ENCODE data around the gene THSD7B.
A peak's percentile ranks its signal among the peaks of the same experiment; 100 is the strongest.

The THSD7B gene

GRCh38 chr2:136764452-136765255 lies 691 bp upstream of the THSD7B start:
- H3K4me1 ChIP-seq (ENCODE audit: control insufficient read depth, insufficient read depth, low read length): peaks cover 17% of the 10 kb centered on the region
- H3K36me3 ChIP-seq (ENCODE audit: control insufficient read depth, insufficient read depth, low read length): no peaks in the 10 kb centered on the region
- H3K27me3 ChIP-seq (ENCODE audit: control insufficient read depth, insufficient read depth, low read length): peaks cover 73% of the 10 kb centered on the region
- no peak overlapping the region for H3K27ac ChIP-seq (ENCODE audit: low read depth, low read length)
- H3K9me3 ChIP-seq (ENCODE audit: control insufficient read depth, insufficient read depth, low read length): no peaks in the 10 kb centered on the region
- no peak overlapping the region for H3K9ac ChIP-seq (ENCODE audit: low read depth, low read length)
- peak overlapping the region; percentile 67 for H3K4me3 ChIP-seq (ENCODE audit: low read depth, low read length)

- Histone ChIP-seq H3K9ac (ENCODE audit: low read depth, low read length) (no peak overlapping the region), H3K27ac (ENCODE audit: low read depth, low read length) (no peak overlapping the region), H3K9me3 (ENCODE audit: control insufficient read depth, insufficient read depth, low read length) (no peaks in the 10 kb centered on the region), H3K4me1 (ENCODE audit: control insufficient read depth, insufficient read depth, low read length) (peaks cover 17% of the 10 kb centered on the region), H3K4me3 (ENCODE audit: low read depth, low read length) (peak overlapping the region; percentile 67), H3K36me3 (ENCODE audit: control insufficient read depth, insufficient read depth, low read length) (no peaks in the 10 kb centered on the region), H3K27me3 (ENCODE audit: control insufficient read depth, insufficient read depth, low read length) (peaks cover 76% of the 10 kb centered on the region)
Measured at GRCh38 chr2:136766073-136766404, 694 bp downstream of the THSD7B start.

- Histone ChIP-seq H3K9me3 (ENCODE audit: control insufficient read depth, insufficient read depth, low read length) (no peaks in the 10 kb centered on the region), H3K27ac (ENCODE audit: low read depth, low read length) (no peak overlapping the region), H3K4me3 (ENCODE audit: low read depth, low read length) (peak overlapping the region; percentile 67), H3K4me1 (ENCODE audit: control insufficient read depth, insufficient read depth, low read length) (peaks cover 17% of the 10 kb centered on the region), H3K27me3 (ENCODE audit: control insufficient read depth, insufficient read depth, low read length) (peaks cover 76% of the 10 kb centered on the region), H3K9ac (ENCODE audit: low read depth, low read length) (no peak overlapping the region), H3K36me3 (ENCODE audit: control insufficient read depth, insufficient read depth, low read length) (no peaks in the 10 kb centered on the region)
Measured at GRCh38 chr2:136767030-136767429, 1.7 kb downstream of the THSD7B start.

DNA sequence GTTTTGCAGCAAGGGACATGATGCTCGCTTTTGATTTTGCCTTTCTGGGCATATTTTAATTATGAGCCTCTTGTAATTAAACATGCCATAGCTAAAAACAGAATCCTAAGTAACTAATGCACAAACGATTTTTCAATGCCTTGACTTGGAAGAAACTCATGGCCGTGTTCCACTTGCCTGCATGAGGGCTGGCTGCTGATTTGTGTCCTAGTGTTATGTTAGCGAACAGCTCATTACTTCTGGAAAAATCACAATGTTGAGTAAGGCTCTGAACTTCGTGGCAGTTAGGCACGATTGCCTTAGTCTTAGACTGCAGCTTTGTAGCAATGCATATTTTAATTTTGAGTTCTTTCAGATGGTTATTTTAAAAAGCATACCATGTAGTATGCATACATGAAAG lies 4.5 kb downstream of the THSD7B start:
- H3K4me3 ChIP-seq (ENCODE audit: low read depth, low read length): no peak overlapping the region
- H3K27me3 ChIP-seq (ENCODE audit: control insufficient read depth, insufficient read depth, low read length): peaks cover 51% of the 10 kb centered on the region
- no peak overlapping the region for H3K9ac ChIP-seq (ENCODE audit: low read depth, low read length)
- H3K4me1 ChIP-seq (ENCODE audit: control insufficient read depth, insufficient read depth, low read length): peaks cover 14% of the 10 kb centered on the region
- no peaks in the 10 kb centered on the region for H3K36me3 ChIP-seq (ENCODE audit: control insufficient read depth, insufficient read depth, low read length)
- no peak overlapping the region for H3K27ac ChIP-seq (ENCODE audit: low read depth, low read length)
- H3K9me3 ChIP-seq (ENCODE audit: control insufficient read depth, insufficient read depth, low read length): no peaks in the 10 kb centered on the region

- H3K36me3 ChIP-seq (ENCODE audit: control insufficient read depth, insufficient read depth, low read length): no peaks in the 10 kb centered on the region
- no peak overlapping the region for H3K27ac ChIP-seq (ENCODE audit: low read depth, low read length)
- no peak overlapping the region for H3K9ac ChIP-seq (ENCODE audit: low read depth, low read length)
- peaks cover 14% of the 10 kb centered on the region for H3K4me1 ChIP-seq (ENCODE audit: control insufficient read depth, insufficient read depth, low read length)
- peaks cover 46% of the 10 kb centered on the region for H3K27me3 ChIP-seq (ENCODE audit: control insufficient read depth, insufficient read depth, low read length)
- H3K4me3 ChIP-seq (ENCODE audit: low read depth, low read length): no peak overlapping the region
- H3K9me3 ChIP-seq (ENCODE audit: control insufficient read depth, insufficient read depth, low read length): no peaks in the 10 kb centered on the region
Measured at GRCh38 chr2:136770384-136770783, 5.0 kb downstream of the THSD7B start.

DNA sequence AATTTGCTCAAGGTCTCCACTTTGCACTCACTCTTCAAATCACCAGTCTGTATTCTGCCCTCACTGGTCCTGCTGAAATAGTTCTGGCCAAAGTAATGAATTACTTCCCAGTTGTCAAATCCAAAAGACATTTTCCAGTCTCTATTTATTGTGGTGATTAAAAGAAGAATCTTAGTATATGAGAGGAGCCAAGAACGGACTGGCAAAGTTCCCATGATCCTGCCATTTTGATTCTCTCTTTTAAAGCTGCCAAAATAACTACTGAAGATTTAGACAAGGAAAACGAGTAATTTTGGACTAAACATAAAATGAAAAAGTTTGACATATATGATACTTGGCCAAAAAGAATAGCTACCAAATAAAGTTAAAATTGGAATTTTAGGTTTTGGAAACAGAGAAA lies 12.0 kb downstream of the THSD7B start:
- H3K27me3 ChIP-seq (ENCODE audit: control insufficient read depth, insufficient read depth, low read length): no peaks in the 10 kb centered on the region
- no peak overlapping the region for H3K9ac ChIP-seq (ENCODE audit: low read depth, low read length)
- no peak overlapping the region for H3K4me3 ChIP-seq (ENCODE audit: low read depth, low read length)
- no peaks in the 10 kb centered on the region for H3K9me3 ChIP-seq (ENCODE audit: control insufficient read depth, insufficient read depth, low read length)
- no peaks in the 10 kb centered on the region for H3K4me1 ChIP-seq (ENCODE audit: control insufficient read depth, insufficient read depth, low read length)
- H3K27ac ChIP-seq (ENCODE audit: low read depth, low read length): no peak overlapping the region
- H3K36me3 ChIP-seq (ENCODE audit: control insufficient read depth, insufficient read depth, low read length): no peaks in the 10 kb centered on the region

GRCh38 chr2:136783856-136784255 lies 18.5 kb downstream of the THSD7B start:
- H3K27ac ChIP-seq (ENCODE audit: low read depth, low read length): no peak overlapping the region
- no peak overlapping the region for H3K4me3 ChIP-seq (ENCODE audit: low read depth, low read length)
- no peaks in the 10 kb centered on the region for H3K36me3 ChIP-seq (ENCODE audit: control insufficient read depth, insufficient read depth, low read length)
- H3K9ac ChIP-seq (ENCODE audit: low read depth, low read length): no peak overlapping the region
- H3K27me3 ChIP-seq (ENCODE audit: control insufficient read depth, insufficient read depth, low read length): no peaks in the 10 kb centered on the region
- H3K4me1 ChIP-seq (ENCODE audit: control insufficient read depth, insufficient read depth, low read length): no peaks in the 10 kb centered on the region
- H3K9me3 ChIP-seq (ENCODE audit: control insufficient read depth, insufficient read depth, low read length): no peaks in the 10 kb centered on the region

- Histone ChIP-seq H3K27me3 (ENCODE audit: control insufficient read depth, insufficient read depth, low read length) (no peaks in the 10 kb centered on the region), H3K36me3 (ENCODE audit: control insufficient read depth, insufficient read depth, low read length) (no peaks in the 10 kb centered on the region), H3K9me3 (ENCODE audit: control insufficient read depth, insufficient read depth, low read length) (no peaks in the 10 kb centered on the region), H3K9ac (ENCODE audit: low read depth, low read length) (no peak overlapping the region), H3K4me1 (ENCODE audit: control insufficient read depth, insufficient read depth, low read length) (no peaks in the 10 kb centered on the region), H3K4me3 (ENCODE audit: low read depth, low read length) (no peak overlapping the region), H3K27ac (ENCODE audit: low read depth, low read length) (no peak overlapping the region)
Measured at GRCh38 chr2:136785215-136785614, 19.9 kb downstream of the THSD7B start.

GRCh38 chr2:136787970-136788369 lies 22.6 kb downstream of the THSD7B start:
- no peaks in the 10 kb centered on the region for H3K9me3 ChIP-seq (ENCODE audit: control insufficient read depth, insufficient read depth, low read length)
- H3K4me1 ChIP-seq (ENCODE audit: control insufficient read depth, insufficient read depth, low read length): no peaks in the 10 kb centered on the region
- no peak overlapping the region for H3K9ac ChIP-seq (ENCODE audit: low read depth, low read length)
- H3K36me3 ChIP-seq (ENCODE audit: control insufficient read depth, insufficient read depth, low read length): no peaks in the 10 kb centered on the region
- no peak overlapping the region for H3K27ac ChIP-seq (ENCODE audit: low read depth, low read length)
- no peaks in the 10 kb centered on the region for H3K27me3 ChIP-seq (ENCODE audit: control insufficient read depth, insufficient read depth, low read length)
- H3K4me3 ChIP-seq (ENCODE audit: low read depth, low read length): no peak overlapping the region

GRCh38 chr2:136796339-136796738 lies 31.0 kb downstream of the THSD7B start:
- H3K4me3 ChIP-seq (ENCODE audit: low read depth, low read length): no peak overlapping the region
- no peaks in the 10 kb centered on the region for H3K27me3 ChIP-seq (ENCODE audit: control insufficient read depth, insufficient read depth, low read length)
- H3K27ac ChIP-seq (ENCODE audit: low read depth, low read length): no peak overlapping the region
- H3K9me3 ChIP-seq (ENCODE audit: control insufficient read depth, insufficient read depth, low read length): no peaks in the 10 kb centered on the region
- H3K9ac ChIP-seq (ENCODE audit: low read depth, low read length): no peak overlapping the region
- H3K36me3 ChIP-seq (ENCODE audit: control insufficient read depth, insufficient read depth, low read length): no peaks in the 10 kb centered on the region
- peaks cover 6% of the 10 kb centered on the region; the same call in 1 of the 2 replicates for H3K4me1 ChIP-seq (ENCODE audit: control insufficient read depth, insufficient read depth, low read length)

DNA sequence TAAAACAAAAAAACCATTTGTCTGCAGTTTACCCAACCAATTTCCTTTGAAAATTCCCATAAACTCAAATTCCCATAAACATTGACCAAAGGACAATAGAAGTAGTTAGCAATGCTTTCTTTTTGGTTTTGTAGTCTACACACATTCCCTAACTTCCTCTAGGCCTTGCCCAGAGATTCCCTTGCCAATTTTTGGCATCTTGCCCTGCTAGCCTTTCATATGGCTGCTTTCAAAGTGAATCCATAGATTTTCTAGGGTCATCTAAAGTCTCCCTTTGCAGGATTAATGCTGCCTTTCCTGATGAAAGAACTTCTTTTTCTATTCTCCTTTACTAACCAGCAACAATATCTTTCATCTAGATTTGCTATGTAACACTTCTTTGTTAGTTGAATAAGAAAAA lies 33.4 kb downstream of the THSD7B start:
- Histone ChIP-seq H3K9ac (ENCODE audit: low read depth, low read length) (no peak overlapping the region), H3K27me3 (ENCODE audit: control insufficient read depth, insufficient read depth, low read length) (no peaks in the 10 kb centered on the region), H3K27ac (ENCODE audit: low read depth, low read length) (no peak overlapping the region), H3K4me3 (ENCODE audit: low read depth, low read length) (no peak overlapping the region), H3K4me1 (ENCODE audit: control insufficient read depth, insufficient read depth, low read length) (peaks cover 6% of the 10 kb centered on the region; the same call in 1 of the 2 replicates), H3K9me3 (ENCODE audit: control insufficient read depth, insufficient read depth, low read length) (no peaks in the 10 kb centered on the region), H3K36me3 (ENCODE audit: control insufficient read depth, insufficient read depth, low read length) (no peaks in the 10 kb centered on the region)
